NCI-H2029 treated with DMSO at 0.1 percent for 48 hours (cell line): ENCODE measurements around the gene KCNQ1.

Experiments
- DNase-seq: peaks from one replicate; lab custom pipeline; 2025; lab: John Stamatoyannopoulos, UW

The KCNQ1 gene

GRCh38 chr11:2745511-2745910 is 300.7 kb downstream of the KCNQ1 start:
- DNase-seq: no peak

GRCh38 chr11:2746401-2747247 is 301.8 kb downstream of the KCNQ1 start:
- no peak for DNase-seq

DNA sequence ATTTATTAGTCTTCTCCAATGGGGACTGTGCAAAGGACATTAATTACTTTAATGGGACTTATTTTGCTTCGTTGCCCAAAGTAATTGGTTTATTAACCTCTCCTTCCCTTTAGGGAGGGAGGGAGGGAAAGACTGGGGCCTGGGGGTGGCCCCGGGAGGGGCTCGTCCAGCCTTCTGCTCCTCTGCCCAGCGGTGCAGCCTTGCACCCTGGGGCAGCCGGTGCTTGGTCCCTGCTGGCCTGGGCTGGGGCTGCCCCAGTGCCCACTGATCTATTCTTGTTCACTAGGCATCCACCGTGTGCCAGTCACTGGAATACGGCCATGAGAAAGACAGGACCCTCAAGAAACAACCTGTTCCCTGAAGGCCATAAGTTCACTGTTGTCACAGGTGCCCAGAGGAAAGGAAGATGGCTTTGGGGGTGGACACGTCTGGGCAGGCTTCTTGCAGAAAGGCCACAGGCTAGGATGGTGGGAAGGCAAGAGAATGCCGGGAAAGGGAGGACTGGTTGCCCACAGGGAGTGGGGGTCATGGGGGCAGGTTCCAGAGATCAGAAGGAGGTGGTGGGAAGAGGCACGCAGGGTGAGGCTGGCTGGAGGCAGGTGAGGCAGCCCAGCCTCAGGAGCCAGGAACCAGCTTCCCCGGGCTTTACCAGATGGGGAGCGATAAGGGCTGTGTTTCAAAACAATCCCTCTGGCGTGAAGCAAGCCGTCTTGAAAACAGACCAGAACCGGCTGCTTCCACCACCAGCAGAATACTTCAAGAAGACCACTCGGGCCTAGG is 302.6 kb downstream of the KCNQ1 start:
- DNase-seq: no peak

DNA sequence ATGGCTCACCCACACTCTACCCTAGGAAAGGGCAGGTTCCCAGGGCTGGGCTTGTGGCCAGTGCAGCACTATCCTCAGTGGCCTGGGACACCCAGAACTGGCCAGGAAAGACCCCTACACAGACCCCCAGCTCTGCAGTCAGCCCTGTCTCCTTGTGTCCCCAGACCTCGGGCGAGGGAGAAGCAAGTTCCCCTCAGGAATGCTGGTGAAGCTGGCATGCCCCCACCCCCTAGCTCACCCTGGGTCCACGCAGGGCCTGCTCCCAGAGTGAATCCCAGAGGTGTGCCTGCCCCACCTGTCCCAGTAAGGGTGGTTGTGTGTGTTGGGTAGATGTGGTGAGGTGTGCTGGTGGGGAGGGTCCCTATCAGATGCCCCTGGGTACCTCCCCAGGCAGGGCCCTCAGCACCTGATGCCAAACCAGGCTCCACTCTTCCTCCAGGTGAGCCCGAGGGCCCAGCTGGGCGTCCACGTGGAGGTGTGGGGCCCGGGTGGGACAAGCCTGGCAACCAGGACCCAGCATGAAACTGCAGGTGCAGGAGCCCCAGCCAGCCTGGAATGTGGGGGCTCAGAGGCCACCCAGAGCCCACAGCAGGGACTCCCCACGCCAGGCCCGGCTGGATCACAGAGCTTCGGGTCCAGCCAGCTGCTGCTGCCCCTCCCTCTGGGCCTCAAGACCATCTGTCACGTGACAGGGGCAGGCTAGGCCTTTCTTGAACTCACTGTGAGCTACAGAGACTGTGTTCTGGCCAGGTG is 303.4 kb downstream of the KCNQ1 start:
- DNase-seq: no peak

DNA sequence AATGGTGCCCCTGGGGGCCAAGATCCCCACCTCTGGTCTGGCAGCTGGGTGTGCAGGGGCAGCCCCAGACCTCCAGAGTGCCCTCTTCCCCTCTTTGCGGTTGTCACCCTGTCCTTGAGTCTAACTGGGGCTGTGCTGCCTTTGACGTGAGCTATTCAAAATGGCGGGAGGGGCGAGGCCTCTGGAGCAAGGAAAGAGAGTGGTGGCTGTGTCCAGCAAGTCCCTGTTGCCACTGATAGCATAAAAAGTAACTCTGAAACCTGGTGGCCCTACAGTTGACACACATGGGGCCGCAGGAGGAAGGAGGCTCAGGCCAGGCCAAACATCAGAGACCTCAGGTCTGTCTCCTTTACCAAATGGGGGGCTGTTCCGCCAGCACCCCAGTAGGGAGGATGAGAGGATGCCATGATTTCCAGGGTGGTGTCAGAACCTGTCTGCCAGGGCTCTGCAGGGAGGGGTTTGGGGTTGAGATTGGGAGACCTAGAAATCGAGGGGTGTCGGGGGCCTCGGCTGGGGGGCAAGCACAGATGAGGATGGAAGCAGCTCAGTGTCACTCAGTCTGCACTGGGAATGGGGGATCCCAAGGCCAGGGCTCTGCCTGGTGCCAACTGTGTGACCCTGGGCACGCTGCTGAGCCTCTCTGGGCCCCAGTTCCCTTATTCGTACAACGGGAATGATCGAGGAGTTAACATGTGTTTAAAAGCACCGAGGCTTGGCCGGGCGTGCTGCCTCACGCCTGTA is 304.2 kb downstream of the KCNQ1 start:
- DNase-seq: no peak

GRCh38 chr11:2750101-2750681 is 305.4 kb downstream of the KCNQ1 start:
- no peak for DNase-seq

GRCh38 chr11:2750682-2751522 is 306.1 kb downstream of the KCNQ1 start:
- DNase-seq: no peak

GRCh38 chr11:2751523-2752203 is 306.9 kb downstream of the KCNQ1 start:
- no peak for DNase-seq

GRCh38 chr11:2752204-2752770 is 307.5 kb downstream of the KCNQ1 start:
- DNase-seq: no peak

DNA sequence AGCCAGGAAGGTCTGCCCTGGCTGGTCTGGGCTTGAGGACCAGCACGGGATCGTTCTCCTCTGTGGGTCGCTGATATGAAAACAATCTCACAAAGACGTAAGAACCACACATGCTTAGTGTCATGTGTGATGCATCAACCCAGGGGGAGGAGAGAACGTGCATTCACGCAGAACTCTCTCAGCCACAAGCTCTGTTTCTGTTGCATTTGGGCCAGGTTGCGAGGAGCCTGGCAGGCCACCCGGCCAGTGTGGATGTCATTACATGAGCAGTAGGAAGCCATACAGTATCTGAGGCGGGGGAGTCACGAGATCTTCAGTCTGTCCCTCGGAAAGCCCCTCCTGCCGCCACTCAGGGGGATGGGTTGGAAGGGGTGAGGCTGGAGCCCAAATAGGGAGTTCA is 308.1 kb downstream of the KCNQ1 start:
- no peak for DNase-seq

GRCh38 chr11:2754008-2754407 is 309.2 kb downstream of the KCNQ1 start:
- DNase-seq: no peak

GRCh38 chr11:2755071-2755470 is 310.3 kb downstream of the KCNQ1 start:
- DNase-seq: no peak

DNA sequence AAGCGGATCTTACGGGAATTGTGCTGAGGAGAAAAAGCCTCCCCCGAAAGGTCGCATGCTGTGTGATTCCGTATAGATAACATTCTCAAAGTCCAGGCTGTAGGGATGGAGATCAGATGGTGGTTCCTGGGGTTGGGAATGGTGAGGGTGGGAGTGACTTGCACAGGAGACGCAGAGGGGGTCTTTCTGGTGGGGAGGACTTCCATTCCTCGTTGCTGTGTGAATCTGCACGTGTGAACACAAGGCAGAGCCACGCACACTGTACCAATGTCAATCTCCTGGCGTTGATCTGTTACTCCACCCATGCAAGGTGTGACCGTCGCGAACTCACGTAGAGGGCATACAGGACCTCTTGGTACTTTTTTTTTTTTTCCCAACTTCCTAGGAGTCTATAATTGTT is 313.9 kb downstream of the KCNQ1 start:
- DNase-seq: no peak

GRCh38 chr11:2759228-2760195 is 314.7 kb downstream of the KCNQ1 start:
- DNase-seq: no peak

DNA sequence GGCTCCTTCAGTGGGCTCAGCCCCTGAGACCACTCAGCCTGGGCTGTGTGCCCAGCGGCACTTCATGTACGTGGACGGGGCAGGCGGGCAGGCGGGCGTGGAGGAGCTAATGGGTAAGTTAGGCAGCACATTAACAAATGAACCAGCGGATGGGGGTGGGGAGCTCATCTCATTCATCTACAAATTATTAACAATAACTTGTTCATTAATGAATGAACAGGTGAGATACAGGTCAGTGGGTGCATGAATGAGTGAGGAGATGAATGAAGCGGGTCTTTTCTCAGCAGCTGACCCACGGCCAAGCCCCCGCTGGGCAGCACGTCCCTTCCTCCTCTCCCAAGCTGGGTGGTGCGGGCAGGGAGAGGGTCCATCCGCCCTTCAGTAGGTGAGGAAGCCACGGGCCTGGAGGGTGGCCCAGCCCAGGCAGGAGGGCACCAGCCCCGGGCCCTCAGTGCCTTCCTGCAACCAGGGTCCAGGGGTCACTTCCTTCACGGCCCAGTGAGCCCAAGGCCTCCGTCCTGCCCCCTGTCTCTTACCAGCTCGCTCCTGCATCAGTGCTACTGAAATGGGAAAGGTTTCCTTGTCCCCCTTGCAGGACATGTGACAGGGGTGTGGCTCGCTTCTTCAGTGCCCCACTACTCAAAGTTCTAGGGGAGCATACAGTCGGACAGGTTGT is 315.5 kb downstream of the KCNQ1 start:
- DNase-seq: no peak

DNA sequence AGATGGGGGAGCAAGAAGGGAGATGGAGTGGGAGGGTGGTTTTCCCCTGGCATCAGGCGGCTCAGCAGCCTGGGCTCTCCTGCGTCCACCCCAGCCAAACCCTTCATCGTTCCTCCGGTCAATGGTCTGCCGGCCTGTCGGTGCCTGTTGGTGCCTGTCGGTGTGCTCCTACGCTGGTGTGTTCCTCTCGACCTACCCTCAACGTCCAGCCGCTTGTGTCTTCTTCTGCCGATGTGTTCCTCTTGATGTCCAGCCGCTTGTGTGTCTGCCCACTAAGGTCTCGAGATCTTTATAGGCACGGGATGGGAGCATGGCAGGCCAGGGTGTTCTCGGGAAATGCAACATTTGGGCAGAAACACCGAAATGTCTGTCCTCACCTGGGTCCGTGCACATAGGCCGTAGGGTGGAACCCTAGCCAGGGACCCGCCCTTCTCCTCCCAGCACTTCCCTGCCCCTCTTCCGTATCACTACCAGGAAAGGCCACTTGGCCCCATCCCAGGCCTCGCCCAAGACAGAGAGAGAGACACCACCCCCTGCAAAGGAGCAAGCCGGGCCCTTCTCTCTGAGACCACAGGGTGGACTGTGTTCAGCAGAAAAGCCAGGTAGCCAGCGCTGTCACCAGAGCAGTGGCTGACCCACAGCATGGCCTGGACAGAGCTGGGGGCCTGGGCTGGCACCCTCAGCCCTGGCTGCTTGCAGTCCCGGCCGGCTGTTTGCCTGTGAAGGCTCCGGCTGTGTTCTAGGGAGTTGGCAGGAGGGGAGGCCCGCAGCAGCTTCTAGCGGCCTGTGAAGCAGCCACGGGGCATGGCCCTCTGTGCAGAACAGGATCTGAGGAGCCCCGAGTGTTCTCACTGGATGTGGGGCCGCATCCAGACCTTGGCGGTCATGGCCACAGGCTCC is 316.6 kb downstream of the KCNQ1 start:
- DNase-seq: no peak

DNA sequence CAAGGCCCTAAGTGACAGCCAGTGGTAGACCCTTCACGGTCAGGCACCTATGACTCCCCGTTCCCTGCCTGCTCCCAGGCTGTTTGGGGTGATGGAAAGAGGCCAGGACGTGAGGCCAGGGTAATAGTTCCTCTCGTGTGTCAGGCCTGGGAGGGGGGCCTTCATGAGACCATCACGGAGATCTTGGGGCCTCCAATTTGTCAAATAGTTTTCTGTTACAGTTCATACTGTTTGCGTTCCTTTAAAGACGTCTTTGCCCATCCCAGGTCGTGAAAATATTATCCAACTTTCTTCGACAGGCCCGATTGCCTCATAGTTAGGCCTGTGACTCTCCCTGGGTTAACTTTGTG is 317.2 kb downstream of the KCNQ1 start:
- no peak for DNase-seq
